CD4-positive, alpha-beta T cell (primary cell): ENCODE results near the gene ASTN2. TPM values are rescaled to one million over a fixed set of nuclear protein-coding genes. Genes with fewer than 3 reads are reported as not detected.

Experiments used
- ATAC-seq: fragments of 200-7000 bp; cut with Tn5 transposase; one replicate; pipeline ENCODE4 v1.10.0; 2022; ENCODE audit warnings: mild to moderate bottlenecking; ENCODE audit not compliant: poor library complexity
- CTCF ChIA-PET: fragments of 350-600 bp; sonication (Branson Sonifier 250); formaldehyde crosslinking; loops from one replicate; lab custom pipeline; 2021; ENCODE audit warnings: antibody characterized with exemption, inconsistent platforms; lab: Charles Lee
- POLR2A ChIA-PET: fragments of 350-600 bp; sonication (Branson Sonifier 250); formaldehyde crosslinking; loops from one replicate; lab custom pipeline; 2021; ENCODE audit warnings: antibody characterized with exemption, inconsistent platforms; lab: Charles Lee
- DNase-seq, 14 experiments: peaks; one replicate each; pipeline ENCODE4 v3.0.0-alpha.2; 2013 to 2020; ENCODE audit warnings: mixed read lengths in 2 of 14
- H3K27ac ChIP-seq, 2 donors: one replicate each; pipeline versions ENCODE4 v1.5.1 to v1.7.0; 2013; ENCODE audit warnings: low read length in 2 of 2, low read depth in 1 of 2, mild to moderate bottlenecking in 1 of 2
- H3K27me3 ChIP-seq, 2 experiments: 1 replicate in 1 of 2; 2 replicates in 1 of 2; pipeline versions ENCODE4 v1.6.1 to v1.7.0; 2013; ENCODE audit warnings: low read length in 2 of 2, control low read depth in 1 of 2, mild to moderate bottlenecking in 1 of 2, moderate library complexity in 1 of 2; ENCODE audit not compliant: insufficient read depth in 2 of 2, control insufficient read depth in 1 of 2
- H3K36me3 ChIP-seq: one replicate; pipeline ENCODE4 v1.6.1; 2013; ENCODE audit warnings: low read length, control low read depth; ENCODE audit not compliant: insufficient read depth
- H3K4me1 ChIP-seq: one replicate; pipeline ENCODE4 v1.6.1; 2013; ENCODE audit warnings: low read length, control low read depth; ENCODE audit not compliant: insufficient read depth
- H3K4me3 ChIP-seq: one replicate; pipeline ENCODE4 v1.5.1; 2013; ENCODE audit warnings: mild to moderate bottlenecking, low read length, moderate library complexity
- H3K9me3 ChIP-seq, 2 experiments: 1 replicate in 1 of 2; 2 replicates in 1 of 2; pipeline versions ENCODE4 v1.6.1 to v1.7.0; 2013; ENCODE audit warnings: low read length in 2 of 2, mild to moderate bottlenecking in 2 of 2, control low read depth in 1 of 2, moderate library complexity in 1 of 2; ENCODE audit not compliant: control insufficient read depth in 1 of 2, insufficient read depth in 1 of 2
- H3K27ac Mint-ChIP-seq: one replicate; pipeline ENCODE4 v1.8.0; 2020; ENCODE audit warnings: mixed read lengths
- H3K27me3 Mint-ChIP-seq: one replicate; pipeline ENCODE4 v1.8.0; 2021; ENCODE audit warnings: mixed read lengths
- H3K36me3 Mint-ChIP-seq: one replicate; pipeline ENCODE4 v1.8.0; 2021; ENCODE audit warnings: low read depth, mixed read lengths
- H3K4me1 Mint-ChIP-seq: one replicate; pipeline ENCODE4 v1.8.0; 2021; ENCODE audit warnings: low read depth, mixed read lengths
- H3K4me3 Mint-ChIP-seq: one replicate; pipeline ENCODE4 v1.8.0; 2020; ENCODE audit warnings: mild to moderate bottlenecking, mixed read lengths
- H3K9me3 Mint-ChIP-seq: one replicate; pipeline ENCODE4 v1.8.0; 2020; ENCODE audit warnings: mixed read lengths
- intact Hi-C, 2 experiments: fragments of 100-400 bp; cut with DNase I in 1 of 2; cut with micrococcal nuclease in 1 of 2; formaldehyde crosslinking; loops; one replicate each; pipeline versions ENCODE4 v1.15.1 to v1.9.0; 2023 to 2025; cut with DNase I, micrococcal nuclease
- total RNA-seq, 174 experiments: library from RNA in 2 of 174; stranded (reverse) in 2 of 174; gene quantifications; one replicate each; pipeline ENCODE4 v1.2.3 and lab custom pipeline; 2021 to 2026
- TF ChIP-seq, protein P1 (sequence below): fragments of 200-600 bp; IDR thresholded peaks from one replicate; pipeline ENCODE4 v1.8.0; 2022; ENCODE audit warnings: antibody characterized with exemption, mild to moderate bottlenecking

ASTN2 gene
- total RNA-seq, 2 experiments from 2014 or later, result 2.3 to 2.4 TPM

GRCh38 chr9:117084221-117084620, 330.6 kb downstream of the ASTN2 start:
- DNase-seq, result no peak
- H3K36me3 Mint-ChIP-seq, result no peaks in the 10 kb centered on the region
- CTCF ChIA-PET, result no interaction called here
- intact Hi-C loops, result no loop called here
- Histone ChIP-seq H3K27me3 (no peaks in the 10 kb centered on the region), H3K9me3 (peaks cover 0 to 5% of the 10 kb centered on the region in 2 experiments), H3K4me3 (no peak overlapping the region), H3K27ac (no peak overlapping the region), H3K36me3 (no peaks in the 10 kb centered on the region), H3K4me1 (no peaks in the 10 kb centered on the region)
- no peak for ATAC-seq
- no peaks in the 10 kb centered on the region for H3K4me1 Mint-ChIP-seq
- H3K4me3 Mint-ChIP-seq, result no peak overlapping the region
- POLR2A ChIA-PET, result no interaction called here
- no peak overlapping the region for H3K27ac Mint-ChIP-seq
- no peaks in the 10 kb centered on the region for H3K27me3 Mint-ChIP-seq
- TF ChIP-seq, protein P1, sequence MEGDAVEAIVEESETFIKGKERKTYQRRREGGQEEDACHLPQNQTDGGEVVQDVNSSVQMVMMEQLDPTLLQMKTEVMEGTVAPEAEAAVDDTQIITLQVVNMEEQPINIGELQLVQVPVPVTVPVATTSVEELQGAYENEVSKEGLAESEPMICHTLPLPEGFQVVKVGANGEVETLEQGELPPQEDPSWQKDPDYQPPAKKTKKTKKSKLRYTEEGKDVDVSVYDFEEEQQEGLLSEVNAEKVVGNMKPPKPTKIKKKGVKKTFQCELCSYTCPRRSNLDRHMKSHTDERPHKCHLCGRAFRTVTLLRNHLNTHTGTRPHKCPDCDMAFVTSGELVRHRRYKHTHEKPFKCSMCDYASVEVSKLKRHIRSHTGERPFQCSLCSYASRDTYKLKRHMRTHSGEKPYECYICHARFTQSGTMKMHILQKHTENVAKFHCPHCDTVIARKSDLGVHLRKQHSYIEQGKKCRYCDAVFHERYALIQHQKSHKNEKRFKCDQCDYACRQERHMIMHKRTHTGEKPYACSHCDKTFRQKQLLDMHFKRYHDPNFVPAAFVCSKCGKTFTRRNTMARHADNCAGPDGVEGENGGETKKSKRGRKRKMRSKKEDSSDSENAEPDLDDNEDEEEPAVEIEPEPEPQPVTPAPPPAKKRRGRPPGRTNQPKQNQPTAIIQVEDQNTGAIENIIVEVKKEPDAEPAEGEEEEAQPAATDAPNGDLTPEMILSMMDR, result no peak
- H3K9me3 Mint-ChIP-seq, result peaks cover 2% of the 10 kb centered on the region

GRCh38 chr9:117083559-117083958, 331.3 kb downstream of the ASTN2 start:
- no peaks in the 10 kb centered on the region for H3K36me3 Mint-ChIP-seq
- DNase-seq (no peak), ATAC-seq (no peak)
- ChIA-PET POLR2A (no interaction called here), CTCF (no interaction called here)
- TF ChIP-seq, protein P1, result no peak
- intact Hi-C loops, result no loop called here
- H3K9me3 Mint-ChIP-seq, result peaks cover 2% of the 10 kb centered on the region
- no peak overlapping the region for H3K4me3 Mint-ChIP-seq
- H3K27me3 ChIP-seq, result no peaks in the 10 kb centered on the region
- H3K27me3 Mint-ChIP-seq, result no peaks in the 10 kb centered on the region
- no peaks in the 10 kb centered on the region for H3K4me1 ChIP-seq
- no peaks in the 10 kb centered on the region for H3K36me3 ChIP-seq
- H3K27ac Mint-ChIP-seq, result no peak overlapping the region
- H3K4me1 Mint-ChIP-seq, result no peaks in the 10 kb centered on the region
- no peak overlapping the region for H3K27ac ChIP-seq
- H3K4me3 ChIP-seq, result no peak overlapping the region
- H3K9me3 ChIP-seq, result peaks cover 0 to 8% of the 10 kb centered on the region in 2 experiments

- TF ChIP-seq, protein P1, result no peak
- H3K4me3 ChIP-seq, result no peak overlapping the region
- ATAC-seq, result no peak
- H3K27ac Mint-ChIP-seq, result no peak overlapping the region
- H3K27ac ChIP-seq, result no peak overlapping the region
- H3K4me1 ChIP-seq, result no peaks in the 10 kb centered on the region
- no peaks in the 10 kb centered on the region for H3K36me3 ChIP-seq
- ChIA-PET POLR2A (no interaction called here), CTCF (no interaction called here)
- DNase-seq, result no peak
- H3K9me3 ChIP-seq, result peaks cover 0 to 8% of the 10 kb centered on the region in 2 experiments
- no peaks in the 10 kb centered on the region for H3K36me3 Mint-ChIP-seq
- H3K4me1 Mint-ChIP-seq, result no peaks in the 10 kb centered on the region
- no peak overlapping the region for H3K4me3 Mint-ChIP-seq
- intact Hi-C loops, result no loop called here
- H3K27me3 ChIP-seq, result no peaks in the 10 kb centered on the region
- peaks cover 2% of the 10 kb centered on the region for H3K9me3 Mint-ChIP-seq
- no peaks in the 10 kb centered on the region for H3K27me3 Mint-ChIP-seq
Measured at GRCh38 chr9:117081641-117082317, 333.1 kb downstream of the ASTN2 start.
